Stimulated activated CD4-positive, alpha-beta T cell treated with anti-CD3 and anti-CD28 coated beads, Interleukin-2, amount 100 ng/mL, for 24 hours (primary cell): ENCODE measurements around the gene SMYD1.

Experiments
- DNase-seq, 2 donors: peaks; one replicate each; pipeline ENCODE4 v3.0.0-alpha.2; 2020

Gene SMYD1

DNA sequence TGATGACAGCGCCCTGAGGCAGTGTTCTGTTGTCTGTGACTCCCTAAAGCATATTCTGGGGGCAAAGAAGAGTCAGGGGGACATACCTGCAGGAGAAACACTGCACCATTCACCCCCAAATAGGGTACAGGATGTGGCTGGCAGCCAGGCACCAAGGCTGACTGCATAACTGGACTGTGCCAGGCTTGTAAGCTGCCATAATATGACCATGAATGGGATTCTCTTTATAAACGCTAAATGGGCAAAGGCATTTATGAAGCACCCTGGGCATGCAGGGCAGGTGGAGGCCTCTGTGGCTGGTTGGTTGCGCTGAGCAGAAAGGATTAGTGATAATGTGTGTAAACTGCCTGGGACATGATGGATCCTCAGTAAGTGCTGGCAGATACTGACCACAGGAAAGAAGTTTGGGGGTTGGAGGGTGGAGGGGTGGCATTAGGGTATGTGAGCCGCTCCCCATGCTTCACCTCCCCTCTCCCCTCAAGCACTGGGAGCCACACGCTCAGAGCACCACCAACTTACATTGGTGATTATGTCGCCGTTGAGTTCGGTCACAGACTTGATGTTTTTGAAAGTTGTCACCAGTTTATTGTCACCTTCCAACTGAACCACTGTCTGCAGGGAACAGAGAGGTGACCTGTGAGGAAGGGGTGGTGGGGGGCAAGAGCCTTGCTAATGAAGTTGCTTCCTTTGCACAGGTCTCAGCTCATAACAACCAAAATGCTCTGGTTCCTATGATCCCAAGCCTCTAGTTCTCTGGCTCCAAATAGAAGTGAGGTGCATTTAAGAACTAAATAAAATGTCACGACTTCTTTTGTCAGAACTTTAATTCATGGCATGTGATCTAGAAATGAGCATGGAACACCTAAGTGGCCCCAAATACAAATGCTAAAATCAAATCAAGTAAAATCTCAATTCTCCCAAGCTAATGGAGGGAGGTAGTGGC, 56.6 kb downstream of the SMYD1 start:
- DNase-seq, result no peak

GRCh38 chr2:88125344-88125923, 57.8 kb downstream of the SMYD1 start:
- DNase-seq, result no peak

DNA sequence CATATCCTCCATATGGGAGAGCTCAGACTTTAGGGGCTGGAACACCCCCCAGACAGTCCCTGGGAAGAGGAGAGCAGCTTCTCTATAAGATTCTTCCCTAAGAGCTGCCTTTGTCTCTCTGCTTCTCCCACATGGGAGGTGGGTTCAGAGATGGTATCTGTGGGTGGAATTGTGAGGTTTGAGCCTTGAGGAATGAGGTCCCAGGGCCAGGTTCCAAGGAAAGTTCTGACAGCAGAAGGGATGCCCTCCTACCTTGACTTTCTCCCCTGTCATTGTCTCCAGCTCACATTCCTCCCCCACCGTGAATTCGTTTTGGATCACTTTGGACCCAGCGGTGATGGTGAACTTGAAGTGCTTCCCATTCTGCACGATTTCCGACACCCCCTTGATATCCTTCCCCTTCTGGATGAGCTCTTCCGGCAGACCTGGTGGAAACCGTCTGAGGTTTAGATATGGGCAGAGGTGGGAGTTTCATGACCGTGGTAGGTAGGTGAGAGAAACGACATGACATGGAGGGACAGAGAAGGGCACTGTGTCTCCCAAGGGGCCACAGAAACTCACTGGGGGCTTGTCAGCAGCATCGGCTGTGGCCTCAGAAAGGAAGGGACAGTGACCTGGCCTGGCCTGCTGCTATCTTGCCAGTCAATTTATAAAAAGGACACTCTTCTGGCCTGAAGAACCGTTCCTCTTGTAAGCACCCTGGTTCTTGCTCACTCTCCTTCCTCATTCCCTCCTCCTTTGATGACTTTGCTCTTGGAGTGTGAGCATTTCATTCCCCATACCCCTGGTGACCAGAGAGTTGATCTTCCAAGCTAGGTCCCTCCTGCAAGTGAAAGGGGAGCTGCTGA, 58.5 kb downstream of the SMYD1 start:
- no peak for DNase-seq

GRCh38 chr2:88126772-88127637, 59.4 kb downstream of the SMYD1 start:
- no peak for DNase-seq

- no peak for DNase-seq
Observed at GRCh38 chr2:88127638-88127887, 59.9 kb downstream of the SMYD1 start.

DNA sequence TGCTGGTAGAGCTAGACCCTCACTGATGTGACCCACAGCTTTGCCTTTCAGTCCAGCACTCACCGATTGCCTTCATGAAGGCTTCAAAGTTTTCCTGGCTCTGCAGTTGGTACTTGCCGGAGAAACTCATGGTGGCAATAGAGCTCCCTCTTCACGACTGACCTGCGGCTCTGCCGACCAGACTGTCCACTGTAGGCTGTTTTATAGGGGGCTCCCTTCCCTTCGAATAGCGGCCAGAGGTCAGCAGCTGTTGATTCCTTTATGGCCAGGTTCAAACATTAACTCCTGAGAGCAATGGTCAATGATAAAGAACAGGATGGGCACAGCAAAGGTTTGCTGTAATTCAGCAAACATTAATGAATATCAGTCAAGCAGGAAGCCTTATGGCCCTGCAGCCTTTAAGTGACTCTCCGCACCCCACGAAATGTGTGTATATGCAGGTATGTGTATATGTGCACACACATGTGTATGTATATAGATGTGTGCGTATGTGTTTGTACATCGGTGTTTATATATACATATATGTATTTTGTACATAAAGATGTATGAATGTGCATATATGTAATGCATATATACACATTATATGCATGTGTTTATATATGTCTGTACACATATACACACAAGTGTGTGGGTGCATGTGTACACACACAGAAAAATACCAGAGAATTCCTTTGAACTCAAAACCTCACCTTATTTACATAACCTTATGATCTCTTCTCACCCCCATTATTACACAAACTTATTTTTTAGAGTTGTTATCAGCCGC, 60.4 kb downstream of the SMYD1 start, which contains the start of gene FABP1:
FABP1 (minus strand) TSS at position 175 of the 766 bp plus-strand sequence; CDS start at position 130, 45 bp downstream.
- DNase-seq, result no peak

- DNase-seq, result no peak
Observed at GRCh38 chr2:88128654-88129312, 61.2 kb downstream of the SMYD1 start.

GRCh38 chr2:88129313-88129959, 61.8 kb downstream of the SMYD1 start:
- no peak for DNase-seq

DNA sequence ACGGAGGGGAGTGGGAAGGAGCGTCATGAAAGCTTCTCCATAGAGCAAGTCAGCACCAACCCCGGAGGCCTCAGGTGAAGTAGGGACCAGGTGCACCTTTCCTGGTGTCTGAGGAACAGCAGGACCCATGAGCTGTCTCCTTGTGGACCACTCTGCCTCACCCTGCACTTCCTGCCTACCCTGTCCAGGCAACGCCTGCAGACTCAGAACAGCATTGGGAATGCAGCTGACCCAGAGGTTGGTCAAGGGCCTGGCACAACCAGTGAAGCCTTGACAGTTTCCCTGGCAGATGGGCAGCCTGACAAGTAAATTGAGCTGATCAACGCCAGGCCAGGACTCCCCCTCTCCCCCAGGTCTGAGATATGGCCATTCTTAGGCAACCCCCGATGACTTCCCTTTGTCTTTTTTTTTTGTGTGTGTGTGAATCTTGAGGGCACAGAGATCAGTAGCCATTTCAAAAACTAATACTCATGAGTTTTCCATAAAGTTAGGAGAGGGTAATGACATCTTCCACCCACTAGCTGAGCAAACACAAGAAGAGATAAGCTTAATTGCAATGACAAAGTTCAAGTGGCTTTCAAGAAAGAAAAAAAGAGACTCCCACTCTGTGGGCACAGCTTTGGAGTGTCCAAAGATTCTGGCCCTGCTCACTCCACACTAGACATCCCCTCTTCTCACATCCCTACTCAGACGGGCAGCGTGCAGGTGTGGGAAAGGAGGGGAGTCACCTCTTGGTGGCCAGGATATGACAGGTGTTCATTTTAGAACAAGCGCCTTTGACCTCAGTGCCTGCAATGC, 63.8 kb downstream of the SMYD1 start:
- DNase-seq, result no peak

- no peak for DNase-seq
Observed at GRCh38 chr2:88131999-88132368, 64.4 kb downstream of the SMYD1 start.

DNA sequence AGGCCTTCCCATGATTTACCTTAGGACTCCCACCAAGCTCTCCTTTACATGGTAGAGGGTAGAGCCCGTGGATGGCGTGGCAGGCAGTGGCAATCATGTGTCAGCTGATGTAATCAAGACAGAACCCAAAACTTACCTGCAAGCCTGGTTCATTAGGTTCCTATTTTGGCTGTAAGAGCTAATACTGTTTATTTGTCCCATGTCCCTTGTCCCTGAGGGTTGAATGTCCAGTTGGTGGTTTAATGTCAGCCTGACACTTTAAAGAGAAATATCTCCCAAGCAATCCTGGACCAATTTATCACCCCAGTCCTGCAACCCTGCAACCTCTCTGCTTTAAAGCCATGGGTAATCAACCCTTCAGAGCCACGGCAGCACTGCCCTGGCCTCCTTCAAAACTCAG, 66.2 kb downstream of the SMYD1 start:
- no peak for DNase-seq

DNA sequence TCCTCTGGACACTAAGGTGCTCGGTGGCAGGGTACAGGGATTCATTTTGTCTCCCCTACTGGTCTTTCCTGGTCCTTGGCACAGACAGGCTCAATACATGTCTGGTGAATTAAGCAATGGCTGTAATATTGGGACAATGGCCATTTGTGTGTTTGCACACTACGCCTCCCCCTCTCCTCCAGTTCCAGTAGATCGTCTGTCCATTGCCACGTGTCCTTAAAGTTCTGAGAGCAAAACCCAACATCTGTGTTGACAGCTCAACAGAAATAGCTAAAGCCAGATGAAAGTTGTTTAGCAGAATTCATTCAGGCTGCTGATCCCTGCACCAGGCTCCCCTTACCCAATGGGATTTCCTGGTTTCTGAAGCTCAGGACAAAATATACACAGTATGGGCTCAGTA, 69.2 kb downstream of the SMYD1 start:
- no peak for DNase-seq

GRCh38 chr2:88137833-88138232, 70.2 kb downstream of the SMYD1 start:
- no peak for DNase-seq

- no peak for DNase-seq
Observed at GRCh38 chr2:88139203-88139702, 71.6 kb downstream of the SMYD1 start.

GRCh38 chr2:88139804-88140203, 72.2 kb downstream of the SMYD1 start:
- DNase-seq, result no peak

- no peak for DNase-seq
Observed at GRCh38 chr2:88141952-88142351, 74.3 kb downstream of the SMYD1 start.

GRCh38 chr2:88144271-88144670, 76.6 kb downstream of the SMYD1 start:
- no peak for DNase-seq

GRCh38 chr2:88144914-88145497, 77.4 kb downstream of the SMYD1 start:
- DNase-seq, result no peak

GRCh38 chr2:88146590-88146989, 79.0 kb downstream of the SMYD1 start:
- DNase-seq, result no peak
